HepG2 (cell line): ENCODE measurements around the gene PCDHGB2. TPM values are rescaled to one million over a fixed set of nuclear protein-coding genes. Genes with fewer than 3 reads are reported as not detected.

Experiments
- CHCHD3 ChIP-seq: sonication (generic); formaldehyde crosslinking; IDR thresholded peaks from 2 replicates; pipeline ENCODE4 v1.8.0; 2022; ENCODE audit warnings: mild to moderate bottlenecking, missing genetic modification reagents, moderate library complexity
- GABPA ChIP-seq, 2 experiments: IDR thresholded peaks; 2 replicates each; pipeline ENCODE4 v1.6.1; 2011 to 2016; ENCODE audit warnings: low read depth in 2 of 2, low read length in 1 of 2, missing biosample characterization in 1 of 2, missing genetic modification characterization in 1 of 2
- HNRNPH1 ChIP-seq: fragments of 200-400 bp; formaldehyde crosslinking; optimal IDR thresholded peaks from 2 replicates; pipeline ENCODE3; 2017; ENCODE audit warnings: mild to moderate bottlenecking, low read depth, low read length
- MED13 ChIP-seq: sonication (generic); formaldehyde crosslinking; IDR thresholded peaks from 2 replicates; pipeline ENCODE4 v1.5.0; 2020; ENCODE audit warnings: missing genetic modification reagents
- NR2F1 ChIP-seq, 2 experiments: fragments of 450-650 bp in 1 of 2; formaldehyde crosslinking in 1 of 2; IDR thresholded peaks; 2 replicates each; pipeline versions ENCODE4 v1.5.0 to v1.6.1; 2016 to 2020; ENCODE audit warnings: mild to moderate bottlenecking in 1 of 2, missing compliant biosample characterization in 1 of 2, missing genetic modification reagents in 1 of 2, moderate library complexity in 1 of 2
- PHF20 ChIP-seq: sonication (generic); formaldehyde crosslinking; IDR thresholded peaks from 2 replicates; pipeline ENCODE4 v1.5.0; 2020; ENCODE audit warnings: mild to moderate bottlenecking, missing genetic modification reagents
- RXRB ChIP-seq: IDR thresholded peaks from 2 replicates; pipeline ENCODE4 v1.6.1; 2016; ENCODE audit warnings: borderline replicate concordance, missing genetic modification reagents, missing compliant biosample characterization
- SAP130 ChIP-seq: IDR thresholded peaks from 2 replicates; pipeline ENCODE4 v1.6.1; 2016; ENCODE audit warnings: low read depth
- SOX6 ChIP-seq, 2 experiments: fragments of 450-650 bp in 1 of 2; sonication (generic) in 1 of 2; formaldehyde crosslinking in 1 of 2; IDR thresholded peaks; 2 replicates each; pipeline versions ENCODE4 v1.4.0 to v1.6.1; 2017 to 2020; ENCODE audit warnings: antibody characterized with exemption in 1 of 2, mild to moderate bottlenecking in 1 of 2, missing genetic modification reagents in 1 of 2
- SSRP1 ChIP-seq: IDR thresholded peaks from 2 replicates; pipeline ENCODE4 v1.6.1; 2016; ENCODE audit warnings: control low read depth
- STAG1 ChIP-seq: sonication (generic); formaldehyde crosslinking; IDR thresholded peaks from 2 replicates; pipeline ENCODE4 v1.4.0; 2020; ENCODE audit warnings: missing genetic modification reagents
- TBX2 ChIP-seq: sonication (generic); formaldehyde crosslinking; IDR thresholded peaks from 2 replicates; pipeline ENCODE4 v1.5.0; 2020; ENCODE audit warnings: missing genetic modification reagents, mild to moderate bottlenecking, borderline replicate concordance
- ZFYVE20 ChIP-seq: sonication (generic); formaldehyde crosslinking; IDR thresholded peaks from 2 replicates; pipeline ENCODE4 v1.8.0; 2023; ENCODE audit warnings: low read depth, mild to moderate bottlenecking, moderate library complexity, missing genetic modification reagents, borderline replicate concordance
- ZNF605 ChIP-seq: sonication (generic); formaldehyde crosslinking; IDR thresholded peaks from 2 replicates; pipeline ENCODE4 v1.8.0; 2022; ENCODE audit warnings: mild to moderate bottlenecking, missing genetic modification reagents
- ZNF616 ChIP-seq: sonication (generic); formaldehyde crosslinking; IDR thresholded peaks from 2 replicates; pipeline ENCODE4 v1.5.0; 2020; ENCODE audit warnings: low read depth, mild to moderate bottlenecking, missing genetic modification reagents
- polyA plus RNA-seq, 8 experiments: library from polyadenylated mRNA; depleted of rRNA in 3 of 8; stranded (reverse) in 7 of 8; unstranded in 1 of 8; fragments of >200 nt; fragmentation: Illumina TruSeq in 4 of 8; extraction: Trizol in 4 of 8; gene quantifications; 2 replicates each; pipeline versions ENCODE4 v1.2.1 to v1.2.3, GENCODE V29; 2011 to 2016; ENCODE audit warnings: low read depth in 4 of 8, missing spikeins in 1 of 8, mixed read lengths in 1 of 8; ENCODE audit not compliant: insufficient read depth in 1 of 8
- total RNA-seq, 5 experiments: library from RNA; depleted of rRNA; stranded (reverse); fragments of >200 nt; fragmentation: Illumina TruSeq; extraction: Trizol; gene quantifications; 2 replicates each; pipeline ENCODE4 v1.2.3, GENCODE V29; 2016; ENCODE audit warnings: low read depth in 1 of 5
- TF ChIP-seq, protein P1 (sequence below): sonication (generic); formaldehyde crosslinking; IDR thresholded peaks from 2 replicates; pipeline ENCODE4 v1.5.0; 2020; ENCODE audit warnings: mild to moderate bottlenecking, missing genetic modification reagents
- TF ChIP-seq, protein P2 (sequence below): sonication (generic); formaldehyde crosslinking; IDR thresholded peaks from 2 replicates; pipeline ENCODE4 v1.4.0; 2020; ENCODE audit warnings: missing genetic modification reagents
- TF ChIP-seq, protein P3 (sequence below): sonication (generic); formaldehyde crosslinking; IDR thresholded peaks from 2 replicates; pipeline ENCODE4 v1.4.0; 2020; ENCODE audit warnings: mild to moderate bottlenecking, missing genetic modification reagents
- TF ChIP-seq, protein P4 (sequence below): sonication (generic); formaldehyde crosslinking; IDR thresholded peaks from 2 replicates; pipeline ENCODE4 v1.5.0; 2020; ENCODE audit warnings: missing genetic modification reagents, mild to moderate bottlenecking, borderline replicate concordance
- TF ChIP-seq, protein P5 (sequence below): IDR thresholded peaks from 2 replicates; pipeline ENCODE4 v1.6.1; 2012; ENCODE audit warnings: low read length, improper control_type of control experiment

The PCDHGB2 gene
- total and polyA plus RNA-seq, 2 of the 13 experiments (the other 11 are each of a cell fraction or from before 2014, with no cell fraction given), result 0.64 to 0.82 TPM

DNA sequence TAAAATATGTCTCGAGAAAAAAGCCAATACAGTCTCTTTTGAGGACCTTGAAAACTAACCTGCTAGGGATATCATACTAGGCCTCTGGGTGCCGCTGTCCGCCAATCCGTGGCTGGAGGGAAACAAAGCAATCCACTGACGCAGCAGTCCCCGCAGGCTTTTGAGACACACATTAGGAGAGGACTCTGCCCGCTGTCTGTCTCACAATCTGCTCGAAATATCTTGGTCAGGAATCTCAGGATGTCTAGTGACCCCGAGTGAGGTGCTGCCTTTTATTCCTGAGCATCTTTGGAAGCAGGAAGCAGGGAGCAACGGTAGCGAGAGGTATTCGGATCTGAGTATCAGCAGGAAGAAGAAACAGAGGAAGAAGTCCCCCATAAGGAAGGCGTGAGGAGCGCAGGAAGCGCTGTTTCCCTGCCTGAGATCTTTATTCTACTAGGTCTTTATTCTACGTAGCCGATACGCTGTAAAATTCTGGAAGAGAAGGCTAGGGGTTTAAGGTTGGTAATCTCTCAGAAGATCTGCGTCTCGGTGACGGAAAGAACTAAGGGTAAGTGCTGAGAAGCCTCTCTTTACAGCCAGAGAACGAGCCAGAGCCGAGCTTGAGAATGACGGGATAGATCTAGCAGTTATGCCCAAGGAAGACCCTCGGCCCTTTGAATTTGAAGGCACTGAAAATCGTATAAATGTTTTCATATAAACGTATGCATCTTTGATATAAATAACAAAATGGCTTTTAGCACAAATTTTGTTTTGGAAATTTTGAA, 33.5 kb upstream of the PCDHGB2 start (continued):
- TF ChIP-seq ZNF605 (CRISPR knock-in tag) (peak; percentile 26; the same call in 1 of the 2 replicates), SAP130 (peak; percentile 32; the same call in 1 of the 2 replicates), GABPA (IDR thresholded peaks at IDR 0.05; ENCODE audit: low read depth, low read length) (no peak), GABPA (CRISPR knock-in tag; IDR thresholded peaks at IDR 0.05; ENCODE audit: low read depth) (no peak), ZNF616 (CRISPR knock-in tag) (no peak), SSRP1 (no peak), CHCHD3 (CRISPR knock-in tag) (no peak), TBX2 (CRISPR knock-in tag) (no peak), RXRB (CRISPR knock-in tag) (no peak; the same call in 1 of the 2 replicates), STAG1 (CRISPR knock-in tag) (peak; percentile 40), NR2F1 (CRISPR knock-in tag; IDR thresholded peaks at IDR 0.05) (no peak), PHF20 (no peak), MED13 (CRISPR knock-in tag) (no peak), SOX6 (IDR thresholded peaks at IDR 0.05) (no peak), SOX6 (CRISPR knock-in tag; IDR thresholded peaks at IDR 0.05) (0 out of 2 replicates have a peak, but pooled peaks have one; percentile 26), HNRNPH1 (no peak), ZFYVE20 (CRISPR knock-in tag) (no peak)
- TF ChIP-seq, protein P1, sequence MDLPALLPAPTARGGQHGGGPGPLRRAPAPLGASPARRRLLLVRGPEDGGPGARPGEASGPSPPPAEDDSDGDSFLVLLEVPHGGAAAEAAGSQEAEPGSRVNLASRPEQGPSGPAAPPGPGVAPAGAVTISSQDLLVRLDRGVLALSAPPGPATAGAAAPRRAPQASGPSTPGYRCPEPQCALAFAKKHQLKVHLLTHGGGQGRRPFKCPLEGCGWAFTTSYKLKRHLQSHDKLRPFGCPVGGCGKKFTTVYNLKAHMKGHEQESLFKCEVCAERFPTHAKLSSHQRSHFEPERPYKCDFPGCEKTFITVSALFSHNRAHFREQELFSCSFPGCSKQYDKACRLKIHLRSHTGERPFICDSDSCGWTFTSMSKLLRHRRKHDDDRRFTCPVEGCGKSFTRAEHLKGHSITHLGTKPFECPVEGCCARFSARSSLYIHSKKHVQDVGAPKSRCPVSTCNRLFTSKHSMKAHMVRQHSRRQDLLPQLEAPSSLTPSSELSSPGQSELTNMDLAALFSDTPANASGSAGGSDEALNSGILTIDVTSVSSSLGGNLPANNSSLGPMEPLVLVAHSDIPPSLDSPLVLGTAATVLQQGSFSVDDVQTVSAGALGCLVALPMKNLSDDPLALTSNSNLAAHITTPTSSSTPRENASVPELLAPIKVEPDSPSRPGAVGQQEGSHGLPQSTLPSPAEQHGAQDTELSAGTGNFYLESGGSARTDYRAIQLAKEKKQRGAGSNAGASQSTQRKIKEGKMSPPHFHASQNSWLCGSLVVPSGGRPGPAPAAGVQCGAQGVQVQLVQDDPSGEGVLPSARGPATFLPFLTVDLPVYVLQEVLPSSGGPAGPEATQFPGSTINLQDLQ, result no peak
- TF ChIP-seq, protein P2, sequence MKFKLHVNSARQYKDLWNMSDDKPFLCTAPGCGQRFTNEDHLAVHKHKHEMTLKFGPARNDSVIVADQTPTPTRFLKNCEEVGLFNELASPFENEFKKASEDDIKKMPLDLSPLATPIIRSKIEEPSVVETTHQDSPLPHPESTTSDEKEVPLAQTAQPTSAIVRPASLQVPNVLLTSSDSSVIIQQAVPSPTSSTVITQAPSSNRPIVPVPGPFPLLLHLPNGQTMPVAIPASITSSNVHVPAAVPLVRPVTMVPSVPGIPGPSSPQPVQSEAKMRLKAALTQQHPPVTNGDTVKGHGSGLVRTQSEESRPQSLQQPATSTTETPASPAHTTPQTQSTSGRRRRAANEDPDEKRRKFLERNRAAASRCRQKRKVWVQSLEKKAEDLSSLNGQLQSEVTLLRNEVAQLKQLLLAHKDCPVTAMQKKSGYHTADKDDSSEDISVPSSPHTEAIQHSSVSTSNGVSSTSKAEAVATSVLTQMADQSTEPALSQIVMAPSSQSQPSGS, result no peak
- TF ChIP-seq, protein P3, sequence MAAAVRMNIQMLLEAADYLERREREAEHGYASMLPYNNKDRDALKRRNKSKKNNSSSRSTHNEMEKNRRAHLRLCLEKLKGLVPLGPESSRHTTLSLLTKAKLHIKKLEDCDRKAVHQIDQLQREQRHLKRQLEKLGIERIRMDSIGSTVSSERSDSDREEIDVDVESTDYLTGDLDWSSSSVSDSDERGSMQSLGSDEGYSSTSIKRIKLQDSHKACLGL, result no peak
- TF ChIP-seq, protein P4, sequence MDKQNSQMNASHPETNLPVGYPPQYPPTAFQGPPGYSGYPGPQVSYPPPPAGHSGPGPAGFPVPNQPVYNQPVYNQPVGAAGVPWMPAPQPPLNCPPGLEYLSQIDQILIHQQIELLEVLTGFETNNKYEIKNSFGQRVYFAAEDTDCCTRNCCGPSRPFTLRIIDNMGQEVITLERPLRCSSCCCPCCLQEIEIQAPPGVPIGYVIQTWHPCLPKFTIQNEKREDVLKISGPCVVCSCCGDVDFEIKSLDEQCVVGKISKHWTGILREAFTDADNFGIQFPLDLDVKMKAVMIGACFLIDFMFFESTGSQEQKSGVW (CRISPR knock-in tag), result no peak
- TF ChIP-seq, protein P5, sequence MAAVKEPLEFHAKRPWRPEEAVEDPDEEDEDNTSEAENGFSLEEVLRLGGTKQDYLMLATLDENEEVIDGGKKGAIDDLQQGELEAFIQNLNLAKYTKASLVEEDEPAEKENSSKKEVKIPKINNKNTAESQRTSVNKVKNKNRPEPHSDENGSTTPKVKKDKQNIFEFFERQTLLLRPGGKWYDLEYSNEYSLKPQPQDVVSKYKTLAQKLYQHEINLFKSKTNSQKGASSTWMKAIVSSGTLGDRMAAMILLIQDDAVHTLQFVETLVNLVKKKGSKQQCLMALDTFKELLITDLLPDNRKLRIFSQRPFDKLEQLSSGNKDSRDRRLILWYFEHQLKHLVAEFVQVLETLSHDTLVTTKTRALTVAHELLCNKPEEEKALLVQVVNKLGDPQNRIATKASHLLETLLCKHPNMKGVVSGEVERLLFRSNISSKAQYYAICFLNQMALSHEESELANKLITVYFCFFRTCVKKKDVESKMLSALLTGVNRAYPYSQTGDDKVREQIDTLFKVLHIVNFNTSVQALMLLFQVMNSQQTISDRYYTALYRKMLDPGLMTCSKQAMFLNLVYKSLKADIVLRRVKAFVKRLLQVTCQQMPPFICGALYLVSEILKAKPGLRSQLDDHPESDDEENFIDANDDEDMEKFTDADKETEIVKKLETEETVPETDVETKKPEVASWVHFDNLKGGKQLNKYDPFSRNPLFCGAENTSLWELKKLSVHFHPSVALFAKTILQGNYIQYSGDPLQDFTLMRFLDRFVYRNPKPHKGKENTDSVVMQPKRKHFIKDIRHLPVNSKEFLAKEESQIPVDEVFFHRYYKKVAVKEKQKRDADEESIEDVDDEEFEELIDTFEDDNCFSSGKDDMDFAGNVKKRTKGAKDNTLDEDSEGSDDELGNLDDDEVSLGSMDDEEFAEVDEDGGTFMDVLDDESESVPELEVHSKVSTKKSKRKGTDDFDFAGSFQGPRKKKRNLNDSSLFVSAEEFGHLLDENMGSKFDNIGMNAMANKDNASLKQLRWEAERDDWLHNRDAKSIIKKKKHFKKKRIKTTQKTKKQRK, result no peak
